ENCODE data around the gene KMT2E.

DNA sequence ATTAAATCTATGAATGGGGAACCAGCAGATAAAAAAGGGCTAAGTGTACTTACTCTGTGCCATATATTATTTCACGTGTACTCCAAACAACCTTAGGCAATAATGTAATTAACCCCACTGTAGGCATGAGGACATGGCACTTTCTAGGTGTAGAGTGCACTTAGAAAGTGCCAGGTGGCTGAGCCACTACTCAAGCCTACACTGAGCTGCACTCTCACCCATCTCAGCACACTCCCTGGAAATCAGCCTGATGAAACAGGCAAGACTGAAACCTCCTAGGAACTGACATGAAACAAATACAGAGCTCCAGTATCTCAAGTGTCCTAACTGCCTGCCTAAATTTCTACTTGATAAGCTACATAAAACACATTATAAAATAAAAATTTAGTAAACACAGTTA lies 147.4 kb downstream of the KMT2E start:
- TF ChIP-seq, protein P1, sequence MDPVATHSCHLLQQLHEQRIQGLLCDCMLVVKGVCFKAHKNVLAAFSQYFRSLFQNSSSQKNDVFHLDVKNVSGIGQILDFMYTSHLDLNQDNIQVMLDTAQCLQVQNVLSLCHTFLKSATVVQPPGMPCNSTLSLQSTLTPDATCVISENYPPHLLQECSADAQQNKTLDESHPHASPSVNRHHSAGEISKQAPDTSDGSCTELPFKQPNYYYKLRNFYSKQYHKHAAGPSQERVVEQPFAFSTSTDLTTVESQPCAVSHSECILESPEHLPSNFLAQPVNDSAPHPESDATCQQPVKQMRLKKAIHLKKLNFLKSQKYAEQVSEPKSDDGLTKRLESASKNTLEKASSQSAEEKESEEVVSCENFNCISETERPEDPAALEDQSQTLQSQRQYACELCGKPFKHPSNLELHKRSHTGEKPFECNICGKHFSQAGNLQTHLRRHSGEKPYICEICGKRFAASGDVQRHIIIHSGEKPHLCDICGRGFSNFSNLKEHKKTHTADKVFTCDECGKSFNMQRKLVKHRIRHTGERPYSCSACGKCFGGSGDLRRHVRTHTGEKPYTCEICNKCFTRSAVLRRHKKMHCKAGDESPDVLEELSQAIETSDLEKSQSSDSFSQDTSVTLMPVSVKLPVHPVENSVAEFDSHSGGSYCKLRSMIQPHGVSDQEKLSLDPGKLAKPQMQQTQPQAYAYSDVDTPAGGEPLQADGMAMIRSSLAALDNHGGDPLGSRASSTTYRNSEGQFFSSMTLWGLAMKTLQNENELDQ (tag by site-specific recombination; IDR thresholded peaks at IDR 0.05; ENCODE audit: low read depth) = no peak
- no peak for TF ChIP-seq ZNF776 (tag by site-specific recombination; IDR thresholded peaks at IDR 0.05; ENCODE audit: borderline replicate concordance)
- no peak for TF ChIP-seq PRDM10 (tag by site-specific recombination; IDR thresholded peaks at IDR 0.05)
- no peak for TF ChIP-seq CTCF (tag by site-specific recombination; IDR thresholded peaks at IDR 0.05)
- TF ChIP-seq KLF8 (tag by site-specific recombination; IDR thresholded peaks at IDR 0.05) = no peak
- TF ChIP-seq ZNF670 (tag by site-specific recombination; IDR thresholded peaks at IDR 0.05; ENCODE audit: low read depth) = no peak
- no peak for TF ChIP-seq ZNF23 (tag by site-specific recombination; IDR thresholded peaks at IDR 0.05; ENCODE audit: borderline replicate concordance)
- no peak for TF ChIP-seq ZBTB21 (tag by site-specific recombination; IDR thresholded peaks at IDR 0.05)
- TF ChIP-seq YY1 (tag by site-specific recombination; IDR thresholded peaks at IDR 0.05) = no peak
- TF ChIP-seq BCL11B (tag by site-specific recombination; IDR thresholded peaks at IDR 0.05; ENCODE audit: low read depth) = no peak

Data from HEK293 (cell line).